ENCODE results near the gene DOHH. TPM values are rescaled to one million over a fixed set of nuclear protein-coding genes. Genes with fewer than 3 reads are reported as not detected.

DOHH gene
- total RNA-seq, 1 donor from 2014 or later: 13.6 TPM

- Mint-ChIP-seq H3K27me3 (no peaks in the 10 kb centered on the region), H3K36me3 (ENCODE audit: low read depth) (peaks cover 29% of the 10 kb centered on the region), H3K4me1 (peaks cover 17% of the 10 kb centered on the region), H3K9me3 (no peaks in the 10 kb centered on the region), H3K4me3 (no peak overlapping the region), H3K27ac (no peak overlapping the region)
- ATAC-seq (ENCODE audit: low read depth) (no peak), DNase-seq (no peak)
- ChIA-PET CTCF (interaction anchor here (4.3 kb wide), 1 partner anchor 9 kb away, joined by 37 read pairs; the partner anchor contains the start of gene MFSD12), POLR2A (interaction anchor here (0.6 kb wide), 1 partner anchor 75 kb away, joined by 8 read pairs; no protein-coding TSS in a partner anchor)
- TF ChIP-seq, protein P1, sequence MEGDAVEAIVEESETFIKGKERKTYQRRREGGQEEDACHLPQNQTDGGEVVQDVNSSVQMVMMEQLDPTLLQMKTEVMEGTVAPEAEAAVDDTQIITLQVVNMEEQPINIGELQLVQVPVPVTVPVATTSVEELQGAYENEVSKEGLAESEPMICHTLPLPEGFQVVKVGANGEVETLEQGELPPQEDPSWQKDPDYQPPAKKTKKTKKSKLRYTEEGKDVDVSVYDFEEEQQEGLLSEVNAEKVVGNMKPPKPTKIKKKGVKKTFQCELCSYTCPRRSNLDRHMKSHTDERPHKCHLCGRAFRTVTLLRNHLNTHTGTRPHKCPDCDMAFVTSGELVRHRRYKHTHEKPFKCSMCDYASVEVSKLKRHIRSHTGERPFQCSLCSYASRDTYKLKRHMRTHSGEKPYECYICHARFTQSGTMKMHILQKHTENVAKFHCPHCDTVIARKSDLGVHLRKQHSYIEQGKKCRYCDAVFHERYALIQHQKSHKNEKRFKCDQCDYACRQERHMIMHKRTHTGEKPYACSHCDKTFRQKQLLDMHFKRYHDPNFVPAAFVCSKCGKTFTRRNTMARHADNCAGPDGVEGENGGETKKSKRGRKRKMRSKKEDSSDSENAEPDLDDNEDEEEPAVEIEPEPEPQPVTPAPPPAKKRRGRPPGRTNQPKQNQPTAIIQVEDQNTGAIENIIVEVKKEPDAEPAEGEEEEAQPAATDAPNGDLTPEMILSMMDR (IDR thresholded peaks at IDR 0.05): no peak
- intact Hi-C loops (cut with micrococcal nuclease): no loop called here
Observed at GRCh38 chr19:3547301-3547731, 46.8 kb upstream of the DOHH start.

DNA sequence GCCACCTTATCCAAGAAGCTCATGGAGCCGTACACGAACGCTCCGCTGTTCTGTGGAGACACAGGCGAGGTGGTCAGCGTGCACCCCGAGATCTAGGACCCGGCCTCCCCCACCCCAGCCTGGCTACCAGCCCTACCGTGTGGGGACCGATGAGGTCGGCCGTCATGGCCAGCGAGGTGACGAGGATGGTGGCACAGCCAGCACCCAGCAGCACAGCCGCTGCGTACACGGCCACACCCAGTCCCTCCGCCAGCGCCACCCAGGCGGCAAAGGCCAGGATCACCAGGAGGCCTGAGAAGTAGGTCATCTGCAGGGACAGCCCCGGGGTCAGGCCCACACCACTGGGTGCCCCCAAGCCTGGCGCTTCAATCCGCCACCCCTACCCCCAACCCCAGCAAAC is 45.6 kb upstream of the DOHH start:
- TF ChIP-seq, protein P1 (IDR thresholded peaks at IDR 0.05): no peak
- intact Hi-C loops (cut with micrococcal nuclease): no loop called here
- DNase-seq: no peak
- POLR2A ChIA-PET: interaction anchor here (0.8 kb wide), 1 partner anchor 11 kb away, joined by 3 read pairs; the partner anchor contains the start of gene MFSD12
- Mint-ChIP-seq H3K36me3 (ENCODE audit: low read depth) (peaks cover 30% of the 10 kb centered on the region), H3K4me1 (peaks cover 11% of the 10 kb centered on the region), H3K4me3 (no peak overlapping the region), H3K27me3 (no peaks in the 10 kb centered on the region), H3K9me3 (no peaks in the 10 kb centered on the region), H3K27ac (peak overlapping the region; percentile 19)
- CTCF ChIA-PET: interaction anchor here (1.2 to 4.3 kb wide), 7 partner anchors 10 to 110 kb away, joined by 3 to 37 read pairs (median 6); partner anchors contain the start of genes GIPC3 and MFSD12
- ATAC-seq (ENCODE audit: low read depth): no peak

DNA sequence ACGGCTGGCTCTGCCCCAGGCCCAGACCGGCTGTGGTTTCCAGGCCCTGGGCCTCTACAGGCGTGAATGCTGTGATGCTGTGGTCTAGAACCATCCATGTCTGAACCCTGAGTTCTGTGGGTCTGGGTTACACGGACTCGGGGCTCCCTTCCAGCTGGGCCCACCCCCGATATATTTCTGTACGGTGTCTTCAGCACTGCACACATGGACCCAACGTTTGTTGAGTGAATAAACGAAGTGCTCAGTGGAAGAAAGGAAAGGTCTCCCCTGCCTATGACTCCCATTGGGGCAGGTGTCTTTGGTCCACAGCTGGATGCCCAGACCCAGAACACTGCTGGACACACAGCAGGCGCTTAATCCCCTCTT is 45.2 kb upstream of the DOHH start:
- intact Hi-C loops (cut with micrococcal nuclease): loop anchor here (1.0 to 2.0 kb wide), 3 partner anchors 13 to 161 kb away; no protein-coding TSS in a partner anchor
- Mint-ChIP-seq H3K9me3 (no peaks in the 10 kb centered on the region), H3K36me3 (ENCODE audit: low read depth) (peaks cover 27% of the 10 kb centered on the region), H3K27me3 (no peaks in the 10 kb centered on the region), H3K4me1 (peaks cover 7% of the 10 kb centered on the region), H3K27ac (peak overlapping the region; percentile 19), H3K4me3 (no peak overlapping the region)
- DNase-seq (no peak), ATAC-seq (ENCODE audit: low read depth) (no peak)
- TF ChIP-seq, protein P1 (IDR thresholded peaks at IDR 0.05): no peak
- POLR2A ChIA-PET: interaction anchor here (1.3 to 1.9 kb wide), 2 partner anchors 8 to 11 kb away, joined by 4 to 13 read pairs; partner anchors contain the start of gene MFSD12
- CTCF ChIA-PET: interaction anchor here (1.2 to 4.3 kb wide), 9 partner anchors 11 to 160 kb away, joined by 3 to 37 read pairs (median 6); partner anchors contain the start of genes GIPC3 and MFSD12

DNA sequence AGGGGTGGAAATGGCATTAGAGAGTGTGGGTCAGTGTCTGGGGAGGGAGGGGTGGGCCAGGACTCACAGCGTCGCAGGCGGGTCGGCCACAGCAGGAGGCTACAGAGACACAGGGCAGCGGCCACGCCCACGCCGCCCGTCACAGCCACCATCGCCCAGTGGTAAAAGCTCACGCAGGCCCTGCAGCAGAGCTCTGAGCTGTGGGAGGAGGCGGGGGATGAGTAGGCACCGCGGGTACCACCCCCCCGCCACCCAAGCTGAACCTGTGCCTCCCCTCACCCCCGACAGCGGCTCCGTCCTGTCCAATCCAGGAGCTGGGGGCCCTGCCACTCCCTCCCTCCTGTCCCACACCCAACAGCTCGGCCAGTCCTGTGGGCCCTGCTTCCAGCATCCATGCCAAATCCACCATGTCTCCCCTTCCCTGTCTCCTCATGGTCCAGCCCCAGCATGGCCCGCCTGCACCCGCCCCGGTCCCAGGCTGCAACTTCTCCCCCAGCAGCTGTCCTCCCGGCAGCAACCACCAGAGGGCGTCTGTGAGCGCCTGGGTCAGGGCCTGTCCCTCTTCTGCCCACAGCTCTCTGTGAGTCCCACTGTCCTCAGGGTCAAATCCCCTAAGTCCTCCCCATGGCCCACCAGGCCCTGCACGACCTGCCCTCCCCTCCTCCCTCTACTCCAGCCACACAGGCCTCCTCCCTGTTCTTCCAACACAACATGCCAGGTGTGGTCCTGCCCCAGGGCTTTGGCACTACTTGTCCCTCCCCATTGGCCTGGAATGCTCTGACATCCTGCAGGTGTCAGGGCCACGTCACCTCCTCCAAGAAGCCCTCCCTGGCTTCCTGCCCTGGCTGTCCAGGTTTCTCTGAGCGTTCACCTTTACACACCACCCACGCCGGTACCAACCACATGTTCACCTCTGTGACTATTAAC is 44.5 kb upstream of the DOHH start:
- no peak overlapping the region for H3K27ac Mint-ChIP-seq
- H3K27me3 Mint-ChIP-seq: no peaks in the 10 kb centered on the region
- ATAC-seq (ENCODE audit: low read depth) (peak; percentile 80), DNase-seq (peak; percentile 84)
- POLR2A ChIA-PET: interaction anchor here (1.3 to 1.9 kb wide), 2 partner anchors 9 to 12 kb away, joined by 4 to 13 read pairs; partner anchors contain the start of gene MFSD12
- H3K36me3 Mint-ChIP-seq (ENCODE audit: low read depth): peaks cover 28% of the 10 kb centered on the region
- no peaks in the 10 kb centered on the region for H3K9me3 Mint-ChIP-seq
- H3K4me1 Mint-ChIP-seq: peaks cover 7% of the 10 kb centered on the region
- CTCF ChIA-PET: interaction anchor here (1.0 to 4.3 kb wide), 10 partner anchors 11 to 240 kb away, joined by 3 to 37 read pairs (median 6); partner anchors contain the start of genes GIPC3 and MFSD12
- TF ChIP-seq, protein P1 (IDR thresholded peaks at IDR 0.05): peak; percentile 30
- H3K4me3 Mint-ChIP-seq: no peak overlapping the region
- intact Hi-C loops (cut with micrococcal nuclease): loop anchor here (1.0 to 2.0 kb wide), 3 partner anchors 14 to 161 kb away; no protein-coding TSS in a partner anchor
